Activated CD4-positive, alpha-beta T cell treated with anti-CD3 and anti-CD28 coated beads for 24 hours (primary cell): ENCODE measurements around the gene ABR.
A peak's percentile ranks its signal among the peaks of the same experiment; 100 is the strongest.
"Not testable (repeated sequence)": the region's sequence is repeated elsewhere in the genome, so short reads cannot be mapped to it uniquely, and the experiment has no call there.

Experiments used
- DNase-seq, 2 donors: peaks; one replicate each; pipeline ENCODE4 v3.0.0-alpha.2; 2020; ENCODE audit warnings: low read depth in 2 of 2

The ABR gene

DNA sequence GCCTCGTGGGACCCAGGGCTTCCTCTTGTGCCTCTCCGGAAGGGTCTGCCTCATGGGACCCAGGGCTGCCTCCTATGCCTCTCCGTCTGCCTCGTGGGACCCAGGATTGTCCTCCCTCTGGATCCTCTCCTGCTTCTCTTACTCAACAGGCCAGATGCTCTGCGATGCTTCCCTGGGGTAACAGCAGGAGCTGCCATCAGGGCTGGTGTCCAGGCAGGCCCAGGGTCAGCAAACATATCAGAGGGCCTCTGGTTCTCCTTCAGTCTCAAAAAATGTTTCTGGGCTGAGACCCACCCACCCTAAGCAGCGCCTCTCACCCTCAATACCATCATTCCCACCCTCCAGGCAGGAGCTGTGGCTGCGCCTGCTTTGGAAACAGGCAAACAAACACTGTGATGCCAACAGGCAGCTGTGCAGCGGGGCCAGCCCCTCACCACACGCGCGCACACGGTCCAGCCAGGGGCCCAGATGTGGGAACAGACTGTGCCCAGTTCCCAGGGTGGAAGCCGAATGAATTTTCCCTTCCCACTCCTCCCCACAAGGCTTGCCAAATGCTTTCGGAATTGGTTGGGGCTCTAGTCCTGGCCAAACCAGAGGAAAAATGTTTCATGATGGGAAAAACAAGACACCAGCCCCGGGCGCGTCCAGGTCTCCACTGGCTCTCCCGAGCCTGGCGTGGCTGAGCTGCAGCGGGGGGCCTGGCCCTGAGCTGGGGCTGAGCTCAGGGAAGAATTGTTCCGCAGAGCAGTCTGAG is 171.6 kb downstream of the ABR start:
- no peak for DNase-seq

DNA sequence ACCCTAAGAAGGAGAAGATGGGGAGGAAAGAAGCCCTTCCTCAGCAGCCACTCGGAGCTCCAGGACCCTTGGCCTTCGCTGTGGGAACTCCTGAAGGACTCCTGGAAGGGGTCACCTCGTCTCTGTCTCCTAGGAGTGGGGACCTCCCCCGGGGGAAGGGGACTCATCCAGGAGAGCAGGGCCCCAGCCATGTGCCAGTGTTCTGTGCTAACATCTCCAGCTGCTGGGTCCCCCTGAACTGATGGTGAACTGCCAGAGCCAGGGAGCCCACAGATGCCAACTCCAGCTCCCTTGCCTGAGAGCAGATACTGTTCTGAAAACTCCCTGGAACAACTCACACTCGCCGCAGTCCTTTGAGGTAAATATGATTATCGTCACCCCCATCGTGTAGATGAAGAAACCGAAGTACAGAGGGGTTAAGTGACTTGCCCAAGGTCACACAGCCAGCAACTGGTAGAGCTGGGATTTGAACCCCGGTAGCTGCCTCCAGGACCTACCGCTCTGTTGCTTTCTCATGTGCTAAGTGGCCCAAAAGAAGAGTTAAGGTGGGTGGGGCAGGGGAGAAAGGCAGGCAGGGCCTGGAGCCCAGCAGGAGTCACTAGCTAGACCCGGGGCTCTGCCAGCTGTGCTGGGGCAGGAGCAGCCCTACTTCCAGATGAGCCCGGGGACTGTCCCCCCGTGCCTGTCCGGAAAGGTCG is 172.3 kb downstream of the ABR start:
- no peak for DNase-seq

DNA sequence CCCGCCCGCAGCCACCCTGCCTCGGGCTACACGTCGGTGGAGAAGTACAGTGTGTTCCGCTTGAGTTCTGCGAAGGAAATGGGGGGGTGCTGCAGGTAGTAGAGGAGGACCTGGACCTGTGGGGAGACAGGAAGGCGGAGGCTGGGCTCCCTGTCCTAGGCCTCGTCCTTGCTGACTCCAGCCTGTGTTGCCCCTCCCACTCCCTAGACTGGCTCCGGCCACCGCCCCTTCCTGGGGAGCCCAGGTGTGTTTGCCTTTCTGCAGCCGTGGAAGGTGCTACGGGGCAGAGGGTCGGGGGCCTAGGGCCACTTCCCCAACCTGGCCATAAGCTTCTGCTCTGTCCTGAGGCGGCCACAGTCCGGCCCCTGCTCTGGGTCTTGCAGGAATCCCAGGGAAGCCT is 173.7 kb downstream of the ABR start:
- DNase-seq, result no peak

DNA sequence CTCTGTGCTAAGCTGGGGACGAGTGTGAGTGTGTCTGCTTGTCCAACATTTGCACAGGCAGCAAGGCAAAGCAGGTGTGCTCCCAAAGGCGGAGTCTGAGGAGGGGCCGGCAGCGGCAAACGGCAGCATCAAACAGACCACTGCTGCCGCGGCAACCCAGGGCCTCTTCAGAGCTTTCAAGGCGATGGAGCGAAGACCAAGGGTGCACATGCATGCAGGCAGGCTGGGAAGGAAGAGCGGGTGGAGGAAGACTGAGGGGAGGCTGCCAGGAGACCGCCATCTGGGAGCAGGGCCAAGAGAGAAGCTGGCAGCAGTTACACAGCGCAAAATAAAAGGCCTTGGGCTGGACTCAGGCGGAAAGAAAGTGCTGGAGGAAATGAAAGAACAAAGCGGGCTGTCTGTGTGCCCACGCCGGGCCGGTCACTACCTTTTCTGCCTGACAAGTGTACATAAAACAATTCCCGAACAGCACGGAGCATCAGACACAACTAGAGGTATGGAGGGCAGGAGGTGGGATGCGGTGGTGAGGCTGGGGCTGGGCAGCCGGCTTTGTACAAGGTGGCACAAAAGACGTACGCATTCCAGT is 174.3 kb downstream of the ABR start:
- DNase-seq, result no peak

DNA sequence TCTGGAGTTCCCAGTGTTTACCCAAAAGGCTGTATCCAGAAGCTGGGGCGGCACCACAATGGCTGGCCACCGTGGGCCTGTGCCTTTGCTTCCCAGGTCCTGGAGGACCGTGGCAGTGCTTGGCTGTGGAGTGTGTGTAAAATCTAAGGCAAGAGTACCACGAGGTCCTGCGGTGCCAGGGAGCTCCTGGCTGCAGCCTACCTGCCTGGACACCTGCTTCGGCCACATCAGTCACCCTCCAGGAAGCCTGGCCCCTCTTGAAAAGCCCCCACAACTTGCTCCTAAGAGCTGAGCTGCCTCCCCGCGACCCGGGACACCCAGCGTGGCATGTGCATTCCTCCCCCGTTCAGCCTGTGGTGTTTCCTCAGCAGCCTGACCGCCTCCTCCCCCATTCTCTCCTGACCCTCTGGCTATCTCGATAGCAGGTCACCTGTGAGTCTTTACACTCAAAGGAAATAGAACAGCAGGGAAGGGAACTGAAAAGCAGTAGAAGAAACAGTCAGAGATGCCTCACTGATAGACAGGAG is 174.9 kb downstream of the ABR start:
- no peak for DNase-seq

DNA sequence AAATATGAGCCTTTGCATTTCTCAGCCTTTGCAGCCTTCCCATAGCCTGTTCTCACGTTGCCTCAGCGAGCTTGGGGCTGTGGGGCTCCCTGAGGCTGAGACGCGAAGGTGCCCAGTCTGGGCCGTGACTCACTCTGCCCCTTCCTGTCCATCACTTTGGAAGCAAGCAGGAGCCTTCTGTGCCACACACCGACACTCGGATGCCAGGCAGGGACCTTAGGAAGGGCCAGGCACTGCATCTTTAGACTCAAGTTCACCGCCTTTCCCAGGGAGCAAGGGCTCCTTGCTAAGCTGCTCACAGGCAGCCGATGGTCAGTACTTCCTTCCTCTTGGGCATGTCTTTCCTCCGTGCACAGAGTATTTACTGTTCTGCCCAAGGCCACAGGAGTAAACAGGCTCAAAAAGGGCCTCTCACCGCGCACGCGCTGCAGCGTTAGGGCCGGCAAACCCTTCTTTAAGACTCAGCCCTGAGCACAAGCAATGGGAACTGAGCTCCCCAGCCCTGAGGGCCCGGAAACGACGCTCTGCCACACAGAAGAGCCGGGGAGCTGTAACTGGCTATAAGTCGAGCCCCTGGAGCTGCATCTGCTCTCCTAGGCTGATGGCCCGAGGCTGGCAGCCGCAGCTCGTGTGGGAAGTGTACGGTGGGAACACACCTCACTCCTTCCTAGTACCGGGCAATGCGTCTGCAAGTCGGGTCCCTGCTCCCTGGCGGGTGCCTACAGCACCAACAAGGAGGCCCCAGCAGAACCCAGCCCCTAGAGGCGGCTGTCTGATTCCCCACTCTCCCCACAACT is 175.6 kb downstream of the ABR start:
- no peak for DNase-seq

DNA sequence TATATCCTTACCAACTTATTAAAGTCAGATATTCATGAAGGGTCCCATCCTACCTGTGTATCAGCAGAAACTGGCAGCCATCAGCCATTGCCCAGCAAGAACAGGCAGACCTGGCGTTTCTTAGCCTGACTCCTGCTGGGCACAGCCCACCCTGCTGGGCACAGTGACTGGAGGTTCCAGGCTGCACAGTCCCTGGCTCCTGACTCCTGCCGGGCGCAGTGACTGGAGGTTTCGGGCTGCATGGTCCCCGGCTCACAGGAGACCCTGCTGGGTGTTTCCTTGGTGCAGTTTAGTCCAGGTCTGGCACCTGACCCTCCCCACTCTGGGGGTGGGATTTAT is 176.2 kb downstream of the ABR start:
- no peak for DNase-seq

DNA sequence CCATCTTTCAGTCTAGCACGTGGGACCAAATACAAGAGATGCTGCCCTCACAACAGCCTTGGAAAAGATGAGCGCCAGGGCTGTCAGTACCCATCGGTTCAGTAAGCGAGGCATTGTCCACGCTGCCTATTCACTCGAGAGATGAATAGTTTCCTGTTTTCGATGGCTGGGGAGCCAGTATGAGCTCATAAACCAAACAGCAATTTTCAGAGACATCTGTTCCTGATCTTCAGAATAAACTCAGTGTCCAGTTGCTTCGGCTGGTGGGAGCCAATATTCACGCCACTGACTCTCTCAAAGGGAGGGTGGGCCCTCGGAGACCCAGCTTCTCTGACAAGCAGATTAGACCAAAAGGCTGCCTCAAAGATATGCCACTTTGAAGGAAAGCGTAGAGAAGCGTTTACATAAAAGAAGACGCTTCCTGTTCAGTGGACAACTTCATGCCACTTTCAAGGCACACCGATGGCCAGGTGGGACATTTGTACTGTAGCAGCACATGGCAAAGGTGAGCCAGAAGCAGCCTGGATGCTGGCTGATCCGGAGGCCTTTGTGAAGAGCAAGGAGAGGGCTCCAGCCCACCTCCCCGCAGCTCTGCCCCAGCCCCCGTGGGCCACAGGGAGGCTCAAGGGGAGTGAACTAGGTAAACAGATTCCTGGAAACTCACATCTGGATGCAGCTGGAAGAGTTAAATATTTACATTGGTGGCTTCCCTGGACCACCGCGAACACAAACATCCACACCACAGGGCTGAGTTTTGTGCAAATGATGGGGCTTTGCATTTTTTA is 176.8 kb downstream of the ABR start:
- no peak for DNase-seq

DNA sequence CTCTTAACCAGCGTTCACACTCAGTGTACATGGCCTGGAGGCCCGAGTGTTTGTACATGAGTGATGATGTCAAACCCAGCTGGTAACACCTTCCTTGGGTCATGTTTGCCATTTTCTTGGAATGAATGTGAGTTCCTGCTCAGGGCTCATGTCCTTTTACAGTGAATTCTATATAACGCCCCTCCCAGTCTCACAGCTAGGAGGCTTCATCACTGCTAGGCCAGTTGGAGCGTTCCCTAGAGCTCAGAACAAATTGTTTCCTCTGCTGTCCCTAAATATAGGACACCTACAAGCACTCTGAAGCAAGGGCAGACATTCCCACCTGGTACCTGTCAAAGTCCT is 177.4 kb downstream of the ABR start:
- no peak for DNase-seq

DNA sequence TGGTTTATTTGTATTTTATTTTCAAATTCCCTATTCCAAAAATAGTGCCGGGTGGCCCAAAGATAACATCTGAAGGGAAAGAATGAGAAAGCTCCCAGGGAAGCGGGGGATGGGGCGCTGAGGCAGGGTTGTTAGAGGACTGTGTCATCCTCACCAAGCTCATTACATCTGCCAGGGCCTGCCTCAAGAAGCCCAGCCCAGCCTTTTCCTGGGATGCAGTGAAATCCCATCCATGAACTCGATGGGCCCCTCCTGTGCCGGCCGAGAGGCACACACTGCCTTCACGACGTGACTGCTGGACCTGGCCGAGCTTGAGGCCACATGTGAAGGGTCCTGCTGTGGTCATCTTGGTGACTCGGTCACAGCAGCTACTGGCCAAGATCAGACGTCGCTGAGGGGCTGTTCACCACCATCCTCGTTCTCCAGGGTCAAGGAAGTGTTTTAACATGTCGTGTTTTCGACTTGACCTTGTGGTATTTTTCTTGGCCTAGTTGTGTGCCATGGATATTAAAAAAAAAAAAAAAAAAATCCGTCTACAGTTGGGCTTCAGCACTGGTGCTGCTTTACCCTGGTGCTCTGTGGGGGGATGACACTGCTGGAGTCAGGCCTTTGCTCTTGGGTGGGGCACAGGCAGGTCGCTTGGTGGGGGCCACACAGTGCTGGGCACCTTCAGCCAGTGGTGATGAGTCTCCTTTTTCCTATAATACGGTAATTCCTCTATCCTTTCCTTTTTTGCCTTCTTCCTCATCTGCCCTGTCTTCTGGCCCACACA is 178.0 kb downstream of the ABR start:
- DNase-seq, result no peak

DNA sequence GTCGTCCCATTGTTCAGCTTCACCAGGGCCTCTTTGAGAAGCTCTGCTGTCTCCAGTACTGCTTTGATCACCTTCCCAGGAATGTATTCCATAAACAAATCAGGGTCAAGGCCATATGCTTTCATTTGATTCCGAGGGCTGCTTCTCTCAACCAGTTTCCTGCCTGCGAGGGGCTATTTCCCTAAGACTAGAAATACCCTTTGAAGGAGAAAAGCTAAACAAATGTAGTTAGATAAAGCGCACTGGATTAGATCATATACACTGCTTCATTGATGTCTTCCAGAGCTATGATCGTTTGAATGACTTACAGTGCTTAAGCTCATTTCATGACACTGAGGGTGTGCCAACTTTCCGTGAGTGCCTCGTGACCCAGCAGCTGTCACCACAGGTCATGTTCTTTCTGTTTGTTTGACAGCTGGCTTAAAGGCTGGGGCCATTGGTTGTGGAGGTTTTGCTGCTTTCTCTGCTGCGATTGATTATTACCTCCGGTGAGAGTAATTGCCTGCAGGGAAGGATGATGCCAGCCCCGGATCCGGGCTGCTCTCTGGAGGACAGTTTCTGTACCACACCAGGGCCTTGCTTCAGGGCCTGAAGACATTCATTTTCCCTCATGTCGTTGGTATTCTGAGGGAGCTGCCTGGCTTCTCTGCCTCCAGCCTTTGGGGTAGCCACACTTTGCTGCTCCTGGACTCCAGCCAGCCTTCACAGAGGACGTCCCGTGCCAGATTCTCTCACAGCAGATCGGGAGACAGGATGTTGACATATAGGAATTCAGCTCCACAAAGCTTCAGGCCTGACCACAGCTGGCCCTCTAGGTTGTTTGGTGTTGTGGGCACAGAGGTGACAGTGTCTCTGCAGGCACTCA is 179.0 kb downstream of the ABR start:
- no peak for DNase-seq

DNA sequence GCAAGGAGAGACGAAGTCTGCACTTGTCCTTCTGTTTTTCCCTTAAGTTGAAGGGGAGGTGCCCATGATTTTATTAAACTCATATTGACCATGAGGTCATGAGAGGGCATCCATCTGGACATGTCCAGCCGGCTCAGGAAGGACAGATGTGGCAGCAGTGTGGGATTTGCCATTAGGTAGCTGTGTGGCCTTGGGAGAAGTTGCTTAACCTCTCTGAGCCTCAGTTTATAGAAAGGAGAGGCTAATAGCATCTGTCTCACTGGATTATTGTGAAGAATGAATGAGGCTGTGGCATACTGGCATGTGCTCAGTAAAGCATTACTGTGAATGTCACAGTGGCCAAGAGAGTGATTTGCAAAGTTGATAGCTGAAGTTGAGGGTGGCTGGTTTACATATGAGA is 181.7 kb downstream of the ABR start:
- no peak for DNase-seq

DNA sequence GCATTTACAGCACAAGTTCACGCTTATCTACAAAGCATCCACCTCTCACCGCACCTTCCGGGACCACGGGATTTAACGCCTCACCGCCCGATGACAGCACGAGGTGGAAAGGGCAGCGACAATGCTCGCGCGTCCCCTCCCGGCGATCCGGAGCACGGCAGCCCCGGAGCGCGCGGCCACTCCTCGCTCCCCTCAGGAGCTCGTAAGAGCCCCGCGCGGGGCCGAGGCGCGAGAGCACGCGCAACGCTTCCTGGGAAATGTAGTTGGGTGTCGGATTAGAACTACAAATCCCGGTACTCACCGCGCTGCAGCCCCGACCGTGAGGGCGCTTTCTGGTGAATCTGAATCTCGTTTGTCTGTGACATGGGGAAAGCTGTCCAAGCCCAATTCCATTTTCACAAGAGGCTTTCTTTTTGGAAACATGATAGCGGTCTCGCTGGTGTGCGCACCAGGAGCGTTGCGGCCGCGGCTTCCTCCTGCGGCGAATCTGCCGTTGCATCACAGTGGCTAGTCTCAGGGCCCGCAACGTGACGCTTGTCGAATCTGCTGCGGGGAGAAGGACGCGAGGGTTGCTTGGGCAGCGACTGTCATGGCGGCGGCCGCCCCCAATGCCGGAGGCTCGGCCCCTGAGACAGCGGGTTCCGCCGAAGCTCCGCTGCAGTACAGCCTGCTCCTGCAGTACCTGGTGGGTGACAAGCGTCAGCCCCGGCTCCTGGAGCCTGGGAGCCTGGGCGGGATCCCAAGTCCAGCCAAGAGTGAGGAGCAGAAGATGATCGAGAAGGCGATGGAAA is 183.0 kb downstream of the ABR start, which contains the start of gene TIMM22:
Gene TIMM22, plus strand, starts transcription at position 576 of the 791 bp plus-strand sequence. Its CDS starts 14 bp downstream, at position 590.
- peak; percentile 83 to 84 for DNase-seq

DNA sequence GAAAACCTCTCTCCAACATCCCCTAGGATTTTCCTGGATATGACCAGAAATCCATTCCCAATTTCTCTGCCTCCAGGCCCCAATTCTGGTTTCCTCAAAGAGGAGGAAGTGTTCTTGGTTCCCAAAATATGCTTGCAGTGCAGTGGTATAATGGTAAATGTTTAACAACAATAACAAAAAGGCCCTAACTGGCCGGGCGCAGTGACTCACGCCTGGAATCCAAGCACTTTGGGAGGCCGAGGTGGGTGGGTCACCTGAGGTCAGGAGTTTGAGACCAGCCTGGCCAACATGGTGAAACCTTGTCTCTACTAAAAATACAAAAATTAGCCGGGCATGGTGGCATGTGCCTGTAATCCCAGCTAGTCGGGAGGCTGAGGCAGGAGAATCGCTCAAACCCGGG is 184.5 kb downstream of the ABR start:
- DNase-seq, result not testable (repeated sequence)

DNA sequence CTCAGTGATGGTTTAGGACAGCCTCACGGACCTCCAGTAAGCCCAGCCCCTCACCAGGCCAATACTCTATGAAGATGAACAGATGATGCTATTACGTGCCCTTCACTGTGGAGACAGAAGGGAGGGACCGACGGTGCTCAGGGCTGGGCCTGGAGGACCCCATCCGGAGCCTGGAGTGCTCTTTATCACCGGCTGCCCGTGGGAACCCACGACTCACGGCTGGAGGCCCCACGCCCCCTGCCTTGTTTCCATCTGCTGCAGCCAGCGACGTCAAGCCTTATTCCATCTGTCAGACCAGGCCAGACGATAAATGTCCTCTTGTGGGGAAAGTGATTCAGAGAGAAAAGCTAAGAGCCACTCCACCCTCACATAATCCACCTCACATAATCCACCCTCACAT is 186.8 kb downstream of the ABR start:
- DNase-seq, result no peak

DNA sequence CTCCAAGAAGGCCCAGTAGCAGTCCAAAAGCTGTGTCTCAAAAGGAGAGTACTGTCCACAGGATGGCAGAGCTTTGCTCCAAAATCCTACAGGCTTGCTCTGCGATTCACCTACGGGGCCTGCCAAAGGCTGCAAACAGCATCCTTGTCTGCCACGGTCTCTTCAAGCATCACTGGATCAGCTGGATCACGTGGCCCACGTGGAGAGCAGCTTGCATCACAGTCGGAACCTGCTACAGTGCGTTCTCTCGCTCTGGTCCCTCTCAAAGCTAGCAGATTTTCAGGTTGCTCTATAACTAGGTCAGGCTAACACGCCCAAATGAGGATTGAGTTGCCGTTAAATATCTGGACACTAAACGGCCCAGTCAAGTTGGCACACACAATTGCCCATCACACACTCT is 191.2 kb downstream of the ABR start:
- no peak for DNase-seq

DNA sequence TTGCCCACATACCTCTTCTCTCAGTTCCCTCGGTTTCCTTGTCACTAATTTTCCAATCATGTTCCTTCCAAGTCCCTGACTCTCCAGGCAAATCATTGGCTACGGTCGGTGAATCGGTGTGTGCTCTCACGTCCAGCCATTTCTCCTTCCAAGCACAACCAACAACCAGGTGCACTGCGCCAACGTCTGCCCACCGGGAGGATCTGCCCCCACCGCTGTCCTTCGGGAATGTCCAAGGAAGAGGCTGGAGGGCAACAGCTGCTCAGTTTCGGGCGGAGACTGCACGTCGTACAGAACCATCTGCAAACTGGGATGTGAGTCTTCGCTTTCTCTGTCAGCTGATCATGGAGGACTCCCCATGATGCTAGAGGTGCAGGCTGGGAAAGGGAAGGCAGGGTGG is 191.8 kb downstream of the ABR start:
- no peak for DNase-seq

DNA sequence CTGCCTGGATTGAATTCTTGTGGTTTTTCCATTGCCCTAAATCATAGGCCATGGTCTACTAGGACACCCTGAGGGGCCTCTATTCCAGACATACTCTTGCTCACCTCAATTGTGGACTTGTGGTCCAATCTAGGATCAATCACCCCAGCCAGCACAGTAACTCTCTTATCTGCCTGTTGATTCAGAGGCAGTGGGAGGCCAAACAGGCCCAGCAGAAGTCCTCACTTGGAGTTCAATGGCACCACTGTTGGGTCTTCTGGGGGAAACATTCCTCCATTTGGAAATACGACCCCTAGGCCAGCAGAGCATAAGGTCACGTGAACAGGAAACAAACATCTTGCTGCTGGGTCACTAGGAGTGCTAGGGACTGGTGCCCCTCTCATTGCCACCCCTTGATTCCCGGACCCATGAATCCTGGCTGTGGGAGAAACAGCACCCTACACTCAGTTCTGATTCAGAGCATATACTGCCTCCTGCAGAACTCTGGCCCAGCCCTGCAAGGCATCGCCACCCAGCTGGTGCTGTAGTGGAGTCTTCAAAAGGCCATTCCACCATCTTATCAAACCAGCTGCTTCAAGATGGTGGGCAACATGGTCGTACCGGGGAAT is 193.4 kb downstream of the ABR start:
- DNase-seq, result no peak
